ENCODE measurements around the gene DUSP10. TPM values are rescaled to one million over a fixed set of nuclear protein-coding genes. Genes with fewer than 3 reads are reported as not detected.

The DUSP10 gene
- total RNA-seq, 2 experiments from 2014 or later, result 2.6 to 4.4 TPM

GRCh38 chr1:221718381-221719277 lies 23.3 kb downstream of the DUSP10 start:
- ChIA-PET CTCF (ENCODE audit: unreplicated experiment) (no interaction called here), POLR2A (interaction anchor here (0.7 to 1.1 kb wide), 2 partner anchors 15 to 387 kb away, joined by 3 read pairs; no protein-coding TSS in a partner anchor)
- TF ChIP-seq CTCF (conservative IDR thresholded peaks at IDR 0.05; ENCODE audit: low read length), result no peak
- TF ChIP-seq EZH2phosphoT487 (IDR thresholded peaks at IDR 0.05; ENCODE audit: borderline replicate concordance, low read depth, low read length), result no peak
- Histone ChIP-seq H3K36me3 (ENCODE audit: insufficient read depth, low read length) (no peaks in the 10 kb centered on the region), H3K27ac (ENCODE audit: low read depth, low read length, poor library complexity, severe bottlenecking) (no peak overlapping the region), H2AFZ (ENCODE audit: low read length) (no peak overlapping the region), H3K9me3 (ENCODE audit: low read length) (no peaks in the 10 kb centered on the region), H3K9me2 (ENCODE audit: insufficient read depth, low read length) (no peaks in the 10 kb centered on the region), H3K4me1 (ENCODE audit: insufficient read depth, low read length, poor library complexity, severe bottlenecking) (no peaks in the 10 kb centered on the region), H3K79me2 (ENCODE audit: insufficient read depth, low read depth, low read length) (no peaks in the 10 kb centered on the region), H4K20me1 (ENCODE audit: insufficient read depth, low read length) (no peaks in the 10 kb centered on the region), H3K4me2 (ENCODE audit: low read length) (no peak overlapping the region), H3K4me3 (ENCODE audit: low read depth, low read length, poor library complexity, severe bottlenecking) (no peak overlapping the region)
- no peak for DNase-seq (ENCODE audit: low spot score)
- intact Hi-C loops (cut with micrococcal nuclease; ENCODE audit: unreplicated experiment), result no loop called here
- BruUV-seq (replicated peaks), result no TSS peak

GRCh38 chr1:221717485-221717853 lies 24.4 kb downstream of the DUSP10 start:
- Histone ChIP-seq H3K79me2 (ENCODE audit: insufficient read depth, low read depth, low read length) (no peaks in the 10 kb centered on the region), H3K36me3 (ENCODE audit: insufficient read depth, low read length) (no peaks in the 10 kb centered on the region), H3K9me3 (ENCODE audit: low read length) (no peaks in the 10 kb centered on the region), H3K4me3 (ENCODE audit: low read depth, low read length, poor library complexity, severe bottlenecking) (no peak overlapping the region), H3K9me2 (ENCODE audit: insufficient read depth, low read length) (no peaks in the 10 kb centered on the region), H2AFZ (ENCODE audit: low read length) (no peak overlapping the region), H3K27ac (ENCODE audit: low read depth, low read length, poor library complexity, severe bottlenecking) (no peak overlapping the region), H4K20me1 (ENCODE audit: insufficient read depth, low read length) (no peaks in the 10 kb centered on the region), H3K4me2 (ENCODE audit: low read length) (no peak overlapping the region), H3K4me1 (ENCODE audit: insufficient read depth, low read length, poor library complexity, severe bottlenecking) (no peaks in the 10 kb centered on the region)
- ChIA-PET CTCF (ENCODE audit: unreplicated experiment) (no interaction called here), POLR2A (no interaction called here)
- TF ChIP-seq CTCF (conservative IDR thresholded peaks at IDR 0.05; ENCODE audit: low read length) (no peak), EZH2phosphoT487 (IDR thresholded peaks at IDR 0.05; ENCODE audit: borderline replicate concordance, low read depth, low read length) (no peak)
- DNase-seq (ENCODE audit: low spot score), result no peak
- no TSS peak for BruUV-seq (replicated peaks)
- intact Hi-C loops (cut with micrococcal nuclease; ENCODE audit: unreplicated experiment), result no loop called here

All from OCI-LY7 (cell line).